GM21619 (cell line): ENCODE measurements around the gene CPT2.

Source experiments
- ATAC-seq: cut with Tn5 transposase; IDR thresholded peaks from one replicate; pipeline ENCODE4 v1.9.1; 2021; ENCODE audit not compliant: unreplicated experiment

The CPT2 gene

DNA sequence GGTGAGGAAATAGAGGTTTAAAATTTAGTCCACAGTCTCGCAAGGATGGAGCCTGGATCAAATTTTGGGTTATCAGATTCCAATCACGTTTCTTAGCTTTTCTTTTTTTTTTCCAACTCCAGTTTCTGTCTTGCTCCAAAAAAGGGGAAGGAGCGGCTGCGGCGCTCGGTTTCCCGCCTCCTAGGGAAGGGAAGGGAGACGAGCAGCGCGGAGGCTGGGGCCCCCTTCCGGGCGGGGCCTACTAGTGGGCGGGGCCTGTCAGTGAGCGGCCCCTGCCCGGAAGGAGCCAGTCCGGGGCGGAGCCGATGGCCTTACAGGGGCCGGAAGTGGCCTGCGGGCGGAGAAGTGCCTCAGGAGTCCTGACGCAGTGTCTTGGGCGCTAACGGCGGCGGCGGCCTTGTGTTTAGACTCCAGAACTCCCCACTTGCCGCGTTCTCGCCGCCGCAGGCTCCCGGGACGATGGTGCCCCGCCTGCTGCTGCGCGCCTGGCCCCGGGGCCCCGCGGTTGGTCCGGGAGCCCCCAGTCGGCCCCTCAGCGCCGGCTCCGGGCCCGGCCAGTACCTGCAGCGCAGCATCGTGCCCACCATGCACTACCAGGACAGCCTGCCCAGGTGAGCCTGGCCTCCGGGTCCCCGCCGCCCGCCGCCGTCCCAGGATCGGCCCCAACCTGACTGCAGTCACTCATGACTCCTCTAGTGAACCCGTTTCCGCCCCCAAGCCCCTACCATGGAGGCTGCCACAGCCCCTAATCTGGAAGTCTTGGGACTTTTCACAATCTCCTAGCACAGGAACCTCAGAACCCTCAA lies at the start of gene CPT2:
Gene CPT2, plus strand, starts transcription at position 340 of the 806 bp plus-strand sequence. Its CDS starts 120 bp downstream, at position 460.
- peak; percentile 99 for ATAC-seq

DNA sequence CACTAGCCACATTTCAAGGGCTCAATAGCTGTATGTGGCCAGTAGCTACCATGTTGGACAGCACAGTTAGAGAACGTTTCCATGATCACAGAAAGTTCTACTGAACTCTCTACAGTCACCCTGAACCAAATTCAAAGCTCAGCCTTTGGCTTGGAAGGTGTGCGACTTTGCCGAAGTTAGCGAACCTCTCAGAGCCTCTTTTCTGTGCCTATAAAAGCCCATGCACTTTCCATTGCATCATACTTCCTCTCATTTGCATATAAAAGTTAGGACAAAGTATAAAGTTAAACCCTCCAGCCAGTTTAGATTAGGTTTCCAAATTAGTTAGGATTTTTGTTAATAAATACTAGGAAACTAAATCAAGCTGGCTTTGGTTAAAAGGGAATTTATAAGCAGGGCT lies 49.5 kb upstream of the CPT2 start:
- no peak for ATAC-seq

DNA sequence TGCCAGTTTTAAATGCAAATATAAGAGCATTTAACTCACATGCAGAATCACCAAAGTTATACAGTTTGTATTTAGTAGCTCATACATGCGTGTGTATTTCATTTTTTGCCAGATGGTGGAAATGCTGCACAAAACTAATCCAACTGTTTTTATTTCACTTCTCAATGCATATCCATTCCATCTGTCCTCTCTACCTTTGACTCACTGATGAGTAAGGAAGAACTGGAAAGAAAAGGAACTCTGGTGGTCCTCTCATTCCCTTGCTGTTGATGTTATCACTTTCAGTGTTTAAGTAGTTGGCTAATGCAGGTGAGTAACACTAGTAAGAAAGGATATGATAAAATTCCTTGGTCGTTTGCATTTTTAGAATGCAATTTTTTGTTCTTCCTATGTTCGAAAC lies 48.5 kb upstream of the CPT2 start:
- no peak for ATAC-seq

DNA sequence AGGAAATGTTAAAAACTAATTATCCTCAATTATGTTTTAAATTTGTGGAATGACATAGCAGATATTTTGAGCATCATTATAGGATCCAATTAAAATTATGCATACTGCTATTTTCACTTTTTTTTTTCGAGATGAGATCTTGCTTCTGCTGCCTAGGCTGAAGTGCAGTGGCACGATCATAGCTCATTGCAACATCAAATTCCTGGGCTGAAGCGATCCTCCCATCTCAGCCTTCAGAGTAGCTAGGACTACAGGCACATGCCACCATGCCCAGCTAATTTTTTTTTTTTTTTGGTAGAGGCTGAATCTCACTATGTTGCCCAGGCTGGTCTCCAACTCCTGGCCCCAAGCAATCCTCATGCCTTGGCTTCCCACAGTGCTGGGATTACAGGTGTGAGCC lies 42.9 kb upstream of the CPT2 start:
- no peak for ATAC-seq

DNA sequence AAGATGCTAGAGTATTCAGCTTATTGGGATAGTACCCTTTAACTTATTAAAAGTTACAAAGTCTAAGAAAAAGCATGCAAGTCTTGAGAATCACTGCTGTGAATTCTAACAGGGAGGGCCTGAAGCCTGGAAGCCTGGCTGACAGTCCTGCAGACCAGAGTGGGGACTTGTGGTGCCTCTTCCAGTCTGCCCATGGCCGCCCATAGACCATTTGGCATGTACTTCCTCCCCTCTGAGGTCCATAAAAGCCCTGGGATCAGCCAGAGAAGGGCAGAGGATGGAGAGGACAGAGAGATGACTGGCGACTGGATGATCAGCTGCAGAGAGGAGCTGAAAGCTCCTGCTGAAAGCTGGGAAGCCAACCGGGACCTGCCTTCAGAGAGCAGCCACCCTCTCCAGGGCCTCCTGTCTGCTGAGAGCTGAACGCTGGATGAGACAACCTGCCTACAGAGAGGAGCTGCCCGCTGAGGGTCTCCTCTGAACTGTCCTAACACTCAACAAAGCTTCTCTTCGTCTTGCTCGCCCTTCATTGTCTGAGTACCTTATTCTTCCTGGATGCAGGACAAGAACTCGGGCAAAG lies 41.7 kb upstream of the CPT2 start:
- ATAC-seq, result no peak

DNA sequence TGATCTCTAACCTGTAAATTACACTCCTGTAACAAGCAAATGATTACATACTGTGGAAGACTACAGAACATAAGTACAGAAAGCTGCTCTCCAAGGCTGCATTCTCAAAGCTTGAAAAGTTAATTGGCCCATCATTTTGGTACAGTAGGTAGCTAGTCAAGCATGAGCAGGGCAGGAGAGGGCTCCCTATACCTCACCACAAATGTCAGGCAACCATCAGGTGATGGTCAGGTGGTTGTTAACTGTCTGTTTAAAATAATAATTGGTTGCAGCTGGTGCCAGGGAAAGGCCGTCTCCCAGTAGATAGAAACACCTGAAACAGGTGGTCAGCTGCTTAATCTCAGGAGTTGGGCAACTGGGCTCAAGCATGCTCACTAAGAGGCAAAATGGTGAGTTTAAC lies 41.1 kb upstream of the CPT2 start:
- ATAC-seq, result no peak

DNA sequence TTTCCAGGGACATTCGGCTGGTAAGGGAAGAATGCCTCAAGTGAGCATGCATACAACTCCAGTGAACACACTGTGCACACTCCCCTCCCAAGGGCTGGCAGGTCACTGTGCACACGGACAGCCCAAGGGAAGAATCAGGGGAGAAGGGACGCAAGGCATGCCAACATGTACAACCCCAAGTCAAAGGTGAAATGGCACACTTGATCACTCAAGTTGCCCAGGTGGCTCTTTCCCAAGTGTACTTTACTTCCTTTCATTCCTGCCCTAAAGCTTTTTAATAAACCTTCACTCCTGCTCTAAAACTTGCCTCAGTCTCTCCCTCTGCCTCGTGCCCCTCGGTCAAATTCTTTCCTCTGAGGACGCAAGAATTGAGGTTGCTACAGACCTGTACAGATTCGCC lies 40.7 kb upstream of the CPT2 start:
- no peak for ATAC-seq

DNA sequence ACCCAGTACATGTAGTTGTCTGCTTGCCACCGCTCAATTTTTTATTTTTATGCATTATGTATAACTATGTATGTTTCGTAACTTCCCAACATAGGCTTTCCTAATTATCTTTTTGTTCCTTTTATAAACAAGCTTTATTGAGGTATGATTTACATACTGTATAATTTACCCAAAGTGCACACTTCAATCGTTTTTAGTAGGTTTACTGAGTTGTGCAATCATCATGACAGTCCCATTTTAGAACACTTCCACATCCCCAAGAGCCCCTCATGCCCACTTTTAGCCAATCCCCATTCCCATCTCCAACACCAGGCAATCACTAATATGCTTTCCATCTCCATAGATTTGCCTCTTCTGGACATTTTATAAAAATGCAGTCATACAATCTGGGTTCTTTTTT lies 39.8 kb upstream of the CPT2 start:
- ATAC-seq, result no peak

DNA sequence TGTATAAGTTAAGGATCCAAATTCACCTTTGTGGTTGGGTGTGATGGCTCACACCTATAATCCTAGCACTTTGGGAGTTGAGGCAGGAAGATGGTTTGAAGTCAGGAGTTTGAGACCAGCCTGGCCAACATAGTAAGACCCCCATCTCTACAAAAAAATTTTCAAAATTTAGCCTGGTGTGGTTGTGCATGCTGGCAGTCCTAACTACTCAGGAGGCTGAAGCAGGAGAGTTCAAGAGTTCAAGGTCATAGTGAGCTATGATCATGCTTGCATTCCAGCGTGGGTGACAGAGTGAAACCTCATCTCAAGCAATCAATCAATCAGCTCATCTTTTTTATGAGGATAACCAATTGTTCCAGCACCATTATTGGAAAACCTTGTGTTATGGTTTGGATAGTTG lies 37.7 kb upstream of the CPT2 start:
- ATAC-seq, result no peak

DNA sequence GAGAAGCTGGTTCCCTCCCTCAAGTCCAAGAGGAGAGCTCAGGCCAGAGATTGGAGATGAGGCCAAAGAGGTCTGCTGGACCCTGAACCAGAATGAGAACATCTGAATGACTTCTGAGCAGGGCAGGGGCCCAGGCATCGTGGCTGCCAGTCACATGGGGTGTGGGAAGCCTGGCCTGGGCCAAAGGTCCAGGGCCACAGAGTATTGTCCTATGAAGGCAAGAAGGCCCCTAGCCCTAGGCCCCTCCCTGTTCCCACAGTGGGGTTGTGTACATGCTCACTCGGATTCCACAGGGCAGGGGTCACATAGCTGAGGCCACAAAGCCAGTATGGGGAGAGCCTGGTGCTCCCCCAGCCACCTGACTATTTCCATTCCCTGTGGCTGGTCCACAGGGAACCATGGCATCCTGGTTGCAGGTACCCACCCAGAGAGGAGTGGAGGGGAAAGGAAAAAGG lies 35.7 kb upstream of the CPT2 start:
- no peak for ATAC-seq

DNA sequence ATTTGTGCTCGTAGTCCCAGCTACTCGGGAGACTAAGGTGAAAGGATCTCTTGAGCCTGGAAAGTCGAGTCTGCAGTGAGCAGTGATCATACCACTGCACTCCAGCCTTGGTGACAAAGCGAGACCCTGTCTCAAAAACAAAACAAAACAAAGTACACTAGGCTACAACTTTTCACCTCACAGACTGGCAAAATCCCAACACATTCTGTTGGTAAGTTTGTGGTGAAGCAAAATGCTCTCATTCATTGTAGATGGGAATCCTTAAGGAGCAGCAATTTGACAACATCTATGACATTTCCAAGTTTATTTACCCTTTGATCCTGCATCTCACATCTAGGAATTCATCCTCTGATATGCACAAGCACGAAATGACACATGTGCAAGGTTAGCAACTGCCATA lies 34.0 kb upstream of the CPT2 start:
- no peak for ATAC-seq

DNA sequence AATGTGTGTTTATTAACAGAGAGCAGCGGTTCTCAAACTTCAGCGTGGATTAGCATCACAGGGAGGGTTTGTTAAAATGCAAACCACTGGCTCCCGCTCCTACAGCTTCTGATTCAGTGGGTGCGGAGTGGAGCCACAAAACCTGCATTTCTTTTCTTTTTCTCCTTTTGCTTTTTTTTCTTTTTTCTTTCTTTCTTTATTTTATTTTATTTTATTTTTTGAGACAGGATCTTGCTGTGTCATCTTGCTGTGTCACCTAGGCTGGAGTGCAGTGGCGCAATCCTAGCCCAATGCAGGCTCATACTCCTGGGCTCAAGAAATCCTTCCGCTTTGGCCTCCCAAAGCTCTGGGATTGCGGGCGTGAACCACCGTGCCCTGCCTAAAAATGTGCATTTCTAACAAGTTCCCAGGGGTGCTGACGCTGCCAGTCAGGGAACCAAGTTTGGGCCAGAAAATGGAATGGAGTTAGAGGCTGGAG lies 33.3 kb upstream of the CPT2 start:
- no peak for ATAC-seq

DNA sequence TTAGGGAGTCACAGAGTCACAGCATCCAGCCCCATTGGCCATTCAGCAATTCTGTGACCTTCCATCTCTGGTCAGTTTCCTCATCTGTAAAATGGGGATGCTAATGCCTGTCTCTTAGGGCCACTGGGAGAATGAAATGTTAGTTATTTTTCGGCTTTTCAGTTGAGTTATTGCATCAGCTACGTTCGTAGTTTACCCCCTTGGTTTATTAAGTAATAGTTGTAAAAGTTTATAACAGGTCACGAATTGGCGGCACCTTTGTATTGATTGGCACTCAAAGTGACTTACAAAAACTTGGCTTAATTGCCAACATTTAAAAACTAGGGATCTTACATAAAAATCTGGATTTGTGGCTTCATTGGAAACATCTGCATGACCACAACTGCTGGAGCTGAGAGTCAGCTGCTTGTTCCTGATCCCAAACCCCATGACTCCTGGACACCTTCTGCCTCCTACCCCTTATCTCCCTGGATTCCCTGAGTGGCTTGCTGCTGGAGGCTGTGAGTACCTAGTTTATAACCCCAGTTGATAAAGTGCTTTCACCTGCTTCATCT lies 31.1 kb upstream of the CPT2 start:
- ATAC-seq, result no peak

DNA sequence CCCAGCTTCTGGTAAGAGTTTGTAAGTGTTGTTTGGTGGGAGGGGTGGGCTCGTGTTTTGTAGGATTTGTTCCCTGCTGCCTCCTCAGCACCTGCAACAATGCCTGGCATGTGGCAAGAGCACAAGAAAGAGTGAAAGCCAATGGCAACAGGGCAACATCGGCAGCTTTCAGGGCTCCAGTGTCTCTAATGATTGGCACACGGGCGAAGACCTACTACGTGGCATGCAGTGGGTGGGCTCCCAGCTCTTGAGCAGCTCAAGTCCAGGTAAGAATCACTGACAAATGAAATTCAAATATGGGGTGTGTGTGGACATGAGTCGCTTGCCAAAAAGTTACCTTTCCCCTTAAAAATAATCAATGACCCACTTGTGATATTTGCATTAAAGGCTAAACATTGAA lies 30.3 kb upstream of the CPT2 start:
- ATAC-seq, result no peak

DNA sequence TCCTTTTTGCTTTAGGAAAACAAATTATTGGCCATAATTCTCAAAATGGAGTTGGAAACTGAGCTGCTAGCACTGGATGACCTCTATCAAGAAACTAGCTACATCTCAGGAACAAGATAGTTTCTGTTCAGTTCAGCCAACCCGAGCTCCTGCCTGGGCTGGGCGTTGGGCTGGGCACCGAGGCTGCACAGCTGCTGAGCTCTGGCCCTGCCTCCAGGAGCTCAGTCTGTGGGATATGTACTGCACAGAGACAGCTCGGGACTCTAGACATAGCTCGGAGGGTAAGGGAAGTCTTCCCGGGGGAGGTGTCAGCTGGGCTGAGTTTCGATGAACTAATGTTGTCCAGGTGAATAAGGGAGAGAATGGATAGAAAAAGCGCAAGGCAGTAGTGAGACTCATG lies 29.7 kb upstream of the CPT2 start:
- no peak for ATAC-seq

DNA sequence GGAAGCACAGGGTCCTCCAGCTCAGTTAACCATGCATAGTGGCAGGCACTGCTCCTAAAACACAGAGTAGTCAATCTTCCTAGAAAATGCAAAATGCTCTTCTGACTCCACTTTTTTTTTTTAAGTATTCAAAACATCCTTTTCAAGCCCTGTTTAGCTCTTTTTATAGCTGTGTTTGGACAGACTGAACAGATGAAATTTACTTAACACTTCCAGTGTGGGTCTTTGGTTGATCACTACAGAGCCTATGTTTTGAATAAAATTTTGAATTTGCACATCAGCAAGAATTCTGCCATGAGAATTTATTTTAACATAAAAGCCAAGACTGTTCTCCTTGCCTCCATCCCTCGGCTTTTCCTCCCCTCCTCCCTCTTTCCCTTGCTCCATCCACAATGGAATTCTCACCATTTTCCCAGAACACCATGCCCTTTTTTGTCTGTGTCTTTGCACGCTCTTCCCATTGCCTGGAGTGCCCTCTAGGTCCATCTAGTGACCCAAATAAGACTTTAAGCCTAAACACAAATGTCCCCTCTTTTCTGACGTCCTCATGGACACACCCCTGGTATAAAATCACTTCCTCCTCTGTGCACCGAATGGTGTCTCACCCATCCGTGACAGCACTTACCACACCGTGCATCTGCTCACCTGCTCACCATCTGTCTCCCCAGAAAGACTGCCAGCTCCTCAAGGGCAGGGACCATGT lies 24.0 kb upstream of the CPT2 start:
- ATAC-seq, result peak; percentile 58

DNA sequence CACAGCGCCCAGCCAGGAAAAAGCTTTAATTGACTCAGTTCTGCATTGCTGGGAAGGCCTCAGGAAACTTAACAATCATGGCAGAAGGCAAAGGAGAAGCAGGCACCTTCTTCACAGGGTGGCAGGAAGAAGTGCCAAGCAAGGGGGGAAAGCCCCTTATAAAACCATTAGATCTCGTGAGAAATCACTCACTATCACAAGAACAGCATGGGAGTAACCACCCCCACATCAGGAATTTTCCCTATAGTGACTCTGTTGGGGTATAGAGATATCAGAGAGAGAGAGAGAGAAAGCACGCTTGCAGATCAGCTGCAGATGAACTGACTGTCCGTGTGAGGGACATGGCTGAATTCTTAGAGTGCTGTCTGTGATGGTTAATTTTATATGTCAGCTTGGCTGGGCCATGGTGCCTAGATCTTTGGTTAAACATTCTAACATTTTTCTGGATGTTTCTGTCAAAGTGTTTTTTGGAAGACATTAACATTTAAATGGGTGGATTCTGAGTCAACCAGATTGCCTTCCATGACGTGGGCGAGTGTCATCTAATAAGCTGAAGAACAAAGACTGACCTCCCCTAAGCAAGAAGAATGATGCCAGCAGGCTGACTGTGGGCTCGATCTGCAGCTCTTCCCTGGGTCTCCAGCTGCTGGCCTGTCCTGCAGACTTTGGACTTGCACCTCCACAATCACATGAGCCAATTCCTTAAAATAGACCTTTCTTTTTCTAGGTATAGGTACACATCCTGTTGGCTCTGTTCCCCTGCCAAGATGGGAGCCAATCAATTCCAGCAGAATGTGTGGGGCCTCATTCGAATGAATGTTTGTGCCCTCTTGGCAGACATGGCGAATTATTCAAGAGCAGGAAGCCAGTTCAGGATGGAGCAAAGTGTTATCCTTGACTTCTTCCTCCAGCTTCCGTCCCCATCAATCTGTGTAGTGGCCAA lies 21.4 kb upstream of the CPT2 start:
- ATAC-seq, result no peak

DNA sequence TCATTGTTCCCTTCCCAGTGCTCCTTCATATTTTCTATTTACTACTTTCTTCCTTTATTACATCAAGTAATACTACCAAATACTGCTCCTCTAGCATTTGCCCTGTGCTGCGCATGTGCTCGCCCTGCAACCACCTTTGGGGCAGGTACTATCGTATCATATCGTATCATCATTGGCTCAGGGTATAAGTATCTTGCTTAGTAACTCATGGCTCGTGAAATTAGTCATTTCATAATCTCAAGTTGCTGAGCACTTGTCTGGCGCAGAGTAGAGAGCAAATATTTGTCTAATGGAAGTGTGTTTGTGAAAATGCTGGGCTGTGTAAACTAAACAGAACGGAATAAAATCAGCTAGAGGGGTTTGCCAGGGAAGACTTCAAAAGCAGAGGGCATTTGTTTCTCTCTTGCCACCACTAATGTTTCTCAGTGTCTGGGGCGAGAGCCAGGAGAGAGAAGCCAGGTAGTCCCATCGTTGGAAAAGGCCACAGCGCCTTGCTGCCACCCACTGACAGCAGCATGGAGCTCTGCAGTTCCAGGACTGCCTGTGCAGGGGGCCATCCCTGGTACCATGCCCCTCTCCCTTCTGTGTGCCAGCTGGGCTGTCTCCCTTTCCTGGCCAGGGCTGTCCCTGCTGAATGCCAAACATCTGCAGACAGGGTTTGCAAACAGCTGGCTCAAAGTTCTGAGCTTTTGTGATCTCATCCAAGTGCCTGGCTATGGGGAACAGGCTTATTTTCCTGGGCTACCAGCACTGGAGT lies 20.0 kb upstream of the CPT2 start:
- no peak for ATAC-seq

DNA sequence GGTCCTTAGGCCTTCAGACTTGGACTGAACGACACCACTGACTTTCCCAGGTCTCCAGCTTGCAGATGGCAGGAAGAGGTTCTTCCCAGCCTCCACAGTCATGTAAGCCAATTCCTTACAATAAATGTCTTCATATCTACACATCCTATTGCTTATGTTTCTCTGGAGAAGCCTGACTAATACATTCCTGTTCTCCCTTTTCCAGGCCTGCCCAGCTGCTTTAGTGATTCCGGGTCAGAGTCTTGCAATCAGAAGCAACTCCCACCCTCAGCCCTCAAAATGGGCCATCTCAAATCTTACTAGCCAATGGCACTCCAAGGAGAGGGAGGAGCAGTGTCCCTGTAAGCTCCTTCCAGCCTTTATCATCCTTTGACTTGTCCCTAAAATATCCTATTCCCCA lies 16.4 kb upstream of the CPT2 start:
- no peak for ATAC-seq

DNA sequence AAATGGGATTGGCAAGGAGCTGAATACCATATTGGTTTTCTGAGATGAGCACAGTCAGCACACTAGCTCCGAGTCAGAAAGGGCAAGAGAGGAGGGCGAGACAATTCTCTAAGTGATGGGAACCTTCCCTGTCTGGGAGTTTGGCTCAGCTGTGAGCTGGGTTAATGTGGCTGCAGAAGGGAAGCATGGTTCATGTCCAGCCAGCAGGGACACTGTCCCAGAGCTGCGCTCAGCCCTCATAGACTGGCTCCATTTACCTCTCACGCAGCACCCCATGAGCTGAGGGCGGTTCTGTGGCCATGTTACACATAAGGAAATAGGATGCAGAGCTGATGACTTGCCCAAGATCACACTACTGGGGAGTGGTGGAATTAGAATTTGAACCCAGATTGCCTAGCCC lies 15.7 kb upstream of the CPT2 start:
- no peak for ATAC-seq
